GM12878 (cell line): Measurements from ENCODE around the gene CD1D. TPM values are rescaled to one million over a fixed set of nuclear protein-coding genes. Genes with fewer than 3 reads are reported as not detected.

Source experiments
- ATAC-seq: fragments of 200-7000 bp; cut with Tn5 transposase; 3 replicates; pipeline ENCODE4 v1.9.1; 2020; ENCODE audit warnings: mild to moderate bottlenecking, moderate library complexity
- BruUV-seq: library from RNA; stranded (reverse); fragments of 400-500 nt; replicated peaks from 2 replicates; lab custom pipeline; 2021; lab: Mats Ljungman, UMichigan
- CTCF ChIA-PET: fragments of 300-600 bp; sonication (Branson Sonifier 250); formaldehyde crosslinking; extraction: SDS; loops from one replicate; lab custom pipeline; 2021; ENCODE audit warnings: inconsistent platforms; lab: Yijun Ruan, JAX
- POLR2A ChIA-PET: fragments of 350-600 bp; formaldehyde crosslinking; extraction: SDS; loops from one replicate; lab custom pipeline; 2021; ENCODE audit warnings: inconsistent platforms; lab: Charles Lee
- RAD21 ChIA-PET: fragments of 300-600 bp; sonication (Branson Sonifier 250); formaldehyde crosslinking; loops from one replicate; lab custom pipeline; 2023; ENCODE audit warnings: antibody characterized with exemption; ENCODE audit not compliant: unreplicated experiment; lab: Charles Lee
- SMC1A ChIA-PET: fragments of 300-600 bp; sonication (Branson Sonifier 250); formaldehyde crosslinking; loops from one replicate; lab custom pipeline; 2023; ENCODE audit not compliant: unreplicated experiment, uncharacterized antibody; lab: Charles Lee
- DNase-seq: peaks from one replicate; pipeline ENCODE4 v3.0.0-alpha.2; 2011; ENCODE audit warnings: low read depth, low spot score
- FAIRE-seq: peaks from 3 replicates; lab custom pipeline; 2011; peaks lifted over from hg19 to GRCh38; lab: Jason Lieb, UNC
- H2AFZ ChIP-seq: 2 replicates; pipeline ENCODE4 v1.6.0; 2011; ENCODE audit warnings: low read depth, low read length, control low read depth; ENCODE audit not compliant: control insufficient read depth
- H3K27ac ChIP-seq: 2 replicates; pipeline ENCODE4 v1.5.1; 2011; ENCODE audit warnings: control low read depth; ENCODE audit not compliant: control insufficient read depth, insufficient read depth
- H3K27me3 ChIP-seq, 2 experiments: replicated peaks in 1 of 2; 2 replicates each; pipeline versions ENCODE4 v1.6.0 to v1.6.1; 2011; ENCODE audit warnings: low read length in 1 of 2; ENCODE audit not compliant: control insufficient read depth in 2 of 2, insufficient read depth in 2 of 2
- H3K36me3 ChIP-seq, 2 experiments: 2 replicates each; pipeline ENCODE4 v1.5.1; 2011; ENCODE audit warnings: low read length in 1 of 2; ENCODE audit not compliant: control insufficient read depth in 2 of 2, insufficient read depth in 2 of 2
- H3K4me1 ChIP-seq: 2 replicates; pipeline ENCODE4 v1.6.1; 2011; ENCODE audit warnings: mild to moderate bottlenecking, low read length, moderate library complexity, mixed read lengths; ENCODE audit not compliant: control insufficient read depth, insufficient read depth
- H3K4me2 ChIP-seq: 2 replicates; pipeline ENCODE4 v1.6.0; 2011; ENCODE audit warnings: control low read depth; ENCODE audit not compliant: control insufficient read depth, insufficient read depth
- H3K4me3 ChIP-seq: fragments of 200-600 bp; sonication (generic); 2 replicates; pipeline ENCODE4 v1.5.1; 2016
- H3K79me2 ChIP-seq: 2 replicates; pipeline ENCODE4 v1.6.0; 2011; ENCODE audit warnings: low read length; ENCODE audit not compliant: control insufficient read depth, insufficient read depth
- H3K9ac ChIP-seq: 2 replicates; pipeline ENCODE4 v1.8.0; 2011; ENCODE audit warnings: low read length, control low read depth, mixed read lengths; ENCODE audit not compliant: control insufficient read depth, insufficient read depth
- H3K9me3 ChIP-seq: replicated peaks from 3 replicates; pipeline ENCODE4 v1.5.1; 2011; ENCODE audit warnings: mild to moderate bottlenecking, low read length; ENCODE audit not compliant: control insufficient read depth, insufficient read depth
- H4K20me1 ChIP-seq: 2 replicates; pipeline ENCODE4 v1.6.0; 2011; ENCODE audit not compliant: control insufficient read depth, insufficient read depth
- BCL11A ChIP-seq: IDR thresholded peaks from 2 replicates; pipeline ENCODE4 v1.6.1; 2011; ENCODE audit warnings: low read depth, low read length
- CHD2 ChIP-seq: IDR thresholded peaks from 2 replicates; pipeline ENCODE4 v1.6.1; 2011; ENCODE audit warnings: low read depth, low read length, improper control_type of control experiment, borderline replicate concordance
- CREB1 ChIP-seq: IDR thresholded peaks from 2 replicates; pipeline ENCODE4 v1.6.1; 2012; ENCODE audit warnings: low read depth, mild to moderate bottlenecking, inconsistent platforms
- CREM ChIP-seq: IDR thresholded peaks from 2 replicates; pipeline ENCODE4 v1.6.1; 2014; ENCODE audit warnings: antibody characterized with exemption, low read depth
- CUX1 ChIP-seq: IDR thresholded peaks from 2 replicates; pipeline ENCODE4 v1.6.1; 2012; ENCODE audit warnings: improper control_type of control experiment, low read depth, low read length; ENCODE audit not compliant: insufficient replicate concordance
- HDGF ChIP-seq: fragments of 450-650 bp; IDR thresholded peaks from 2 replicates; pipeline ENCODE4 v1.6.1; 2016; ENCODE audit warnings: antibody characterized with exemption
- MLLT1 ChIP-seq: fragments of 450-650 bp; IDR thresholded peaks from 2 replicates; pipeline ENCODE4 v1.6.1; 2016; ENCODE audit warnings: mild to moderate bottlenecking
- RCOR1 ChIP-seq: conservative IDR thresholded peaks from 2 replicates; pipeline ENCODE4 v1.6.1; 2012; ENCODE audit warnings: low read depth, low read length, improper control_type of control experiment
- RUNX3 ChIP-seq: IDR thresholded peaks from 2 replicates; pipeline ENCODE4 v1.6.1; 2012; ENCODE audit warnings: low read length, inconsistent platforms
- USF1 ChIP-seq: IDR thresholded peaks from 2 replicates; pipeline ENCODE4 v1.6.1; 2011; ENCODE audit warnings: borderline replicate concordance, low read depth, mild to moderate bottlenecking, moderate library complexity, mixed read lengths, low read length; ENCODE audit not compliant: insufficient read depth; ENCODE audit errors: extremely low read length
- WGBS: methylation state at CpG from one replicate; pipeline ENCODE4 v1.1.6; 2016; ENCODE audit warnings: low lambda C conversion rate; ENCODE audit not compliant: insufficient replicate concordance, insufficient coverage; ENCODE audit errors: missing lambda C conversion rate; 5-methylcytosine and 5-hydroxymethylcytosine counted together
- in situ Hi-C: fragments of 300-500 bp; cut with MboI; formaldehyde crosslinking; loops from 9 replicates; pipeline ENCODE4 v1.14.3; 2018; ENCODE audit warnings: mixed read lengths
- intact Hi-C: fragments of 100-400 bp; cut with micrococcal nuclease; formaldehyde crosslinking; loops from one replicate; pipeline ENCODE4 v1.14.2; 2022; ENCODE audit not compliant: unreplicated experiment
- polyA plus RNA-seq, 11 experiments: library from polyadenylated mRNA; depleted of rRNA in 4 of 11; unstranded in 6 of 11; stranded (reverse) in 5 of 11; fragments of >200 nt; fragmentation: Nextera tagmentation in 4 of 11; fragmentation: Illumina TruSeq in 1 of 11; extraction: Ambion mirVana in 4 of 11; extraction: Trizol in 1 of 11; gene quantifications; 1 replicate in 1 of 11; 2 replicates in 10 of 11; pipeline versions ENCODE4 v1.2.1 to v1.2.3, GENCODE V29; 2011 to 2016; ENCODE audit warnings: inconsistent platforms in 2 of 11, missing spikeins in 2 of 11, low read depth in 1 of 11
- total RNA-seq, 4 experiments: library from RNA; depleted of rRNA in 3 of 4; stranded (reverse); fragments of >200 nt in 3 of 4; fragmentation: Illumina TruSeq in 1 of 4; extraction: Trizol in 1 of 4; gene quantifications; 2 replicates each; pipeline versions ENCODE4 v1.2.1 to v1.2.3, GENCODE V29; 2013 to 2021

Gene CD1D
- total and polyA plus RNA-seq, 10 of the 15 experiments (the other 5 are each of a cell fraction or from before 2014, with no cell fraction given): 0.21 to 1.4 (median 0.73) TPM; not detected in 2

GRCh38 chr1:158161446-158161845 lies 19.2 kb upstream of the CD1D start (continued):
- no peak for TF ChIP-seq USF1

GRCh38 chr1:158163000-158163947 lies 17.4 kb upstream of the CD1D start:
- peaks cover 1% of the 10 kb centered on the region; the same call in 1 of the 3 replicates for H3K9me3 ChIP-seq
- WGBS: 0% methylated on average over 3 of the region's 3 CpGs
- H3K4me3 ChIP-seq: no peak overlapping the region
- no TSS peak for BruUV-seq
- FAIRE-seq: peak; percentile 83
- H3K36me3 ChIP-seq: no peaks in the 10 kb centered on the region
- peaks cover 0 to 5% of the 10 kb centered on the region in 2 experiments; a peak in 1 of 4 replicates for H3K27me3 ChIP-seq
- ChIA-PET RAD21 (interaction anchor here (1.8 kb wide), 1 partner anchor 16 kb away, joined by 5 read pairs; no protein-coding TSS in a partner anchor), SMC1A (interaction anchor here (0.7 to 3.3 kb wide), 8 partner anchors 8 to 907 kb away, joined by 3 to 10 read pairs (median 4); no protein-coding TSS in a partner anchor), CTCF (interaction anchor here (0.6 to 1.9 kb wide), 5 partner anchors 13 to 1722 kb away, joined by 3 to 10 read pairs (median 5); no protein-coding TSS in a partner anchor), POLR2A (interaction anchor here (0.5 to 1.0 kb wide), 2 partner anchors 43 to 985 kb away, joined by 3 read pairs; no protein-coding TSS in a partner anchor)
- no peak overlapping the region for H3K9ac ChIP-seq
- no peak overlapping the region for H3K27ac ChIP-seq
- peaks cover 19% of the 10 kb centered on the region for H3K4me1 ChIP-seq
- peak; percentile 100 for ATAC-seq
- in situ Hi-C loops: no loop called here
- peak overlapping the region; percentile 75 for H3K4me2 ChIP-seq
- H2AFZ ChIP-seq: no peak overlapping the region
- DNase-seq: no peak
- intact Hi-C loops: no loop called here
- H4K20me1 ChIP-seq: no peaks in the 10 kb centered on the region
- H3K79me2 ChIP-seq: no peaks in the 10 kb centered on the region
- TF ChIP-seq BCL11A (peak; percentile 72), RCOR1 (0 out of 2 replicates have a peak, but pooled peaks have one; percentile 41), CREM (peak; percentile 66), MLLT1 (peak; percentile 67; the same call in 1 of the 2 replicates), CUX1 (no peak), HDGF (peak; percentile 68; the same call in 1 of the 2 replicates), CREB1 (peak; percentile 61), CHD2 (no peak), RUNX3 (peak; percentile 98)
